Effector memory CD4-positive, alpha-beta T cell (primary cell): ENCODE data around the gene PTPN1.

Experiments used
- DNase-seq, 3 donors: peaks; one replicate each; pipeline ENCODE4 v3.0.0-alpha.2; 2020
- H3K27ac ChIP-seq: 2 replicates; pipeline ENCODE4 v1.7.0; 2013; ENCODE audit warnings: mild to moderate bottlenecking, low read length, moderate library complexity; ENCODE audit not compliant: insufficient read depth, poor library complexity, severe bottlenecking
- H3K27me3 ChIP-seq: replicated peaks from 2 replicates; pipeline ENCODE4 v1.7.0; 2013; ENCODE audit warnings: mild to moderate bottlenecking, low read length; ENCODE audit not compliant: insufficient read depth, control insufficient read depth, poor library complexity, severe bottlenecking
- H3K36me3 ChIP-seq: 2 replicates; pipeline ENCODE4 v1.7.0; 2013; ENCODE audit warnings: mild to moderate bottlenecking, low read length, moderate library complexity; ENCODE audit not compliant: control insufficient read depth, insufficient read depth
- H3K4me1 ChIP-seq: 2 replicates; pipeline ENCODE4 v1.7.0; 2013; ENCODE audit warnings: low read length, mild to moderate bottlenecking; ENCODE audit not compliant: control insufficient read depth, insufficient read depth, poor library complexity, severe bottlenecking
- H3K4me3 ChIP-seq: 2 replicates; pipeline ENCODE4 v1.7.0; 2013; ENCODE audit warnings: low read length, low read depth, mild to moderate bottlenecking; ENCODE audit not compliant: insufficient read depth, poor library complexity, severe bottlenecking
- H3K9me3 ChIP-seq: 2 replicates; pipeline ENCODE4 v1.7.0; 2013; ENCODE audit warnings: mild to moderate bottlenecking, low read length, moderate library complexity; ENCODE audit not compliant: control insufficient read depth

Gene PTPN1

GRCh38 chr20:50481741-50482140 is 28.4 kb upstream of the PTPN1 start:
- Histone ChIP-seq H3K4me1 (peaks cover 5% of the 10 kb centered on the region), H3K4me3 (no peak overlapping the region), H3K27ac (no peak overlapping the region), H3K27me3 (no peaks in the 10 kb centered on the region), H3K9me3 (no peaks in the 10 kb centered on the region), H3K36me3 (no peaks in the 10 kb centered on the region)
- DNase-seq, result no peak

- Histone ChIP-seq H3K27ac (no peak overlapping the region), H3K27me3 (no peaks in the 10 kb centered on the region), H3K4me3 (no peak overlapping the region), H3K4me1 (peaks cover 5% of the 10 kb centered on the region), H3K9me3 (no peaks in the 10 kb centered on the region), H3K36me3 (no peaks in the 10 kb centered on the region)
- no peak for DNase-seq
Measured at GRCh38 chr20:50482396-50482981, 27.7 kb upstream of the PTPN1 start.

- Histone ChIP-seq H3K4me1 (no peaks in the 10 kb centered on the region), H3K4me3 (peak overlapping the region; percentile 73), H3K36me3 (no peaks in the 10 kb centered on the region), H3K27ac (peak overlapping the region; percentile 76), H3K9me3 (no peaks in the 10 kb centered on the region), H3K27me3 (no peaks in the 10 kb centered on the region)
- DNase-seq, result no peak
Measured at GRCh38 chr20:50484271-50484976, 25.8 kb upstream of the PTPN1 start.

- Histone ChIP-seq H3K36me3 (no peaks in the 10 kb centered on the region), H3K4me1 (no peaks in the 10 kb centered on the region), H3K4me3 (no peak overlapping the region), H3K27me3 (no peaks in the 10 kb centered on the region), H3K9me3 (no peaks in the 10 kb centered on the region), H3K27ac (no peak overlapping the region)
- DNase-seq, result no peak
Measured at GRCh38 chr20:50487397-50487796, 22.8 kb upstream of the PTPN1 start.

GRCh38 chr20:50488236-50488806 is 21.9 kb upstream of the PTPN1 start:
- no peak overlapping the region for H3K4me3 ChIP-seq
- H3K36me3 ChIP-seq, result no peaks in the 10 kb centered on the region
- H3K27me3 ChIP-seq, result no peaks in the 10 kb centered on the region
- no peaks in the 10 kb centered on the region for H3K9me3 ChIP-seq
- no peak overlapping the region for H3K27ac ChIP-seq
- no peaks in the 10 kb centered on the region for H3K4me1 ChIP-seq
- DNase-seq, result no peak

- no peak for DNase-seq
- Histone ChIP-seq H3K4me1 (no peaks in the 10 kb centered on the region), H3K4me3 (no peak overlapping the region), H3K9me3 (no peaks in the 10 kb centered on the region), H3K27ac (no peak overlapping the region), H3K36me3 (no peaks in the 10 kb centered on the region), H3K27me3 (no peaks in the 10 kb centered on the region)
Measured at GRCh38 chr20:50491168-50491567, 19.0 kb upstream of the PTPN1 start.

GRCh38 chr20:50491926-50492634 is 18.1 kb upstream of the PTPN1 start:
- Histone ChIP-seq H3K27me3 (no peaks in the 10 kb centered on the region), H3K4me1 (no peaks in the 10 kb centered on the region), H3K9me3 (no peaks in the 10 kb centered on the region), H3K4me3 (no peak overlapping the region), H3K36me3 (no peaks in the 10 kb centered on the region), H3K27ac (no peak overlapping the region)
- no peak for DNase-seq

- DNase-seq, result no peak
- Histone ChIP-seq H3K27me3 (no peaks in the 10 kb centered on the region), H3K27ac (no peak overlapping the region), H3K4me3 (no peak overlapping the region), H3K9me3 (no peaks in the 10 kb centered on the region), H3K4me1 (no peaks in the 10 kb centered on the region), H3K36me3 (no peaks in the 10 kb centered on the region)
Measured at GRCh38 chr20:50493881-50494253, 16.3 kb upstream of the PTPN1 start.

GRCh38 chr20:50494428-50494827 is 15.8 kb upstream of the PTPN1 start:
- no peak for DNase-seq
- H3K27me3 ChIP-seq, result no peaks in the 10 kb centered on the region
- H3K9me3 ChIP-seq, result no peaks in the 10 kb centered on the region
- no peaks in the 10 kb centered on the region for H3K36me3 ChIP-seq
- no peak overlapping the region for H3K27ac ChIP-seq
- no peak overlapping the region for H3K4me3 ChIP-seq
- no peaks in the 10 kb centered on the region for H3K4me1 ChIP-seq
